ENCODE data around the gene NCOA7. TPM values are rescaled to one million over a fixed set of nuclear protein-coding genes. Genes with fewer than 3 reads are reported as not detected.

The NCOA7 gene
- total RNA-seq, 1 experiment from 2014 or later: 14.4 TPM

DNA sequence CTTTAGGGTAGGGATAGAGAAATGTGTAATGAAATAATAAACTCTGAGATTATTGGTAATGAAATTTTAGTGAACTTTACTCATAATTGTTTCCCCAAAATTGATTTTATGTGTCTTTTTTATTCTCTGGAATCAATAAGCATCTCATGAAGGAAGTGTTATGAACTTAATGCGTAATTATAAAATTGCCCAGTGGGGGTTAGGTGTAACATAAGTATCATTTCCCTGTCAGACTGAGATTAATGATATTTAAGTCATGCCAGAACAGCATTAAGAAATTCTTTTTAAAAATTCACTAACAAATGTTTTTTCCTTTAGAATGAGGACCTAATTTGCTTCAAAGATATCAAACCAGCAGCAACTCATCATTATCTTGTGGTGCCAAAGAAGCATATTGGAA, 175.8 kb downstream of the NCOA7 start:
- ATAC-seq (no peak), DNase-seq (ENCODE audit: low spot score) (no peak)
- no peaks in the 10 kb centered on the region for H3K4me1 Mint-ChIP-seq
- H3K4me3 Mint-ChIP-seq: no peak overlapping the region
- no peaks in the 10 kb centered on the region for H3K9me3 Mint-ChIP-seq
- ChIA-PET CTCF (interaction anchor here (0.6 kb wide), 1 partner anchor 10 kb away, joined by 3 read pairs; no protein-coding TSS in a partner anchor), POLR2A (no interaction called here)
- TF ChIP-seq TCF7 (CRISPR knock-in tag; IDR thresholded peaks at IDR 0.05; ENCODE audit: low read depth): no peak
- no peak for TF ChIP-seq ZNF423 (CRISPR knock-in tag; IDR thresholded peaks at IDR 0.05)
- TF ChIP-seq, protein P1, sequence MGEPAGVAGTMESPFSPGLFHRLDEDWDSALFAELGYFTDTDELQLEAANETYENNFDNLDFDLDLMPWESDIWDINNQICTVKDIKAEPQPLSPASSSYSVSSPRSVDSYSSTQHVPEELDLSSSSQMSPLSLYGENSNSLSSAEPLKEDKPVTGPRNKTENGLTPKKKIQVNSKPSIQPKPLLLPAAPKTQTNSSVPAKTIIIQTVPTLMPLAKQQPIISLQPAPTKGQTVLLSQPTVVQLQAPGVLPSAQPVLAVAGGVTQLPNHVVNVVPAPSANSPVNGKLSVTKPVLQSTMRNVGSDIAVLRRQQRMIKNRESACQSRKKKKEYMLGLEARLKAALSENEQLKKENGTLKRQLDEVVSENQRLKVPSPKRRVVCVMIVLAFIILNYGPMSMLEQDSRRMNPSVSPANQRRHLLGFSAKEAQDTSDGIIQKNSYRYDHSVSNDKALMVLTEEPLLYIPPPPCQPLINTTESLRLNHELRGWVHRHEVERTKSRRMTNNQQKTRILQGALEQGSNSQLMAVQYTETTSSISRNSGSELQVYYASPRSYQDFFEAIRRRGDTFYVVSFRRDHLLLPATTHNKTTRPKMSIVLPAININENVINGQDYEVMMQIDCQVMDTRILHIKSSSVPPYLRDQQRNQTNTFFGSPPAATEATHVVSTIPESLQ (CRISPR knock-in tag; IDR thresholded peaks at IDR 0.05): no peak
- no peak for TF ChIP-seq GTF2I (CRISPR knock-in tag; conservative IDR thresholded peaks at IDR 0.05)
- no peak for TF ChIP-seq ZNF263 (CRISPR knock-in tag; IDR thresholded peaks at IDR 0.05; ENCODE audit: low read depth)
- no peak for TF ChIP-seq NFYB (CRISPR knock-in tag; conservative IDR thresholded peaks at IDR 0.05; ENCODE audit: low read depth)
- no peak for TF ChIP-seq KAT7 (CRISPR knock-in tag; IDR thresholded peaks at IDR 0.05; ENCODE audit: borderline replicate concordance)
- TF ChIP-seq, protein P2, sequence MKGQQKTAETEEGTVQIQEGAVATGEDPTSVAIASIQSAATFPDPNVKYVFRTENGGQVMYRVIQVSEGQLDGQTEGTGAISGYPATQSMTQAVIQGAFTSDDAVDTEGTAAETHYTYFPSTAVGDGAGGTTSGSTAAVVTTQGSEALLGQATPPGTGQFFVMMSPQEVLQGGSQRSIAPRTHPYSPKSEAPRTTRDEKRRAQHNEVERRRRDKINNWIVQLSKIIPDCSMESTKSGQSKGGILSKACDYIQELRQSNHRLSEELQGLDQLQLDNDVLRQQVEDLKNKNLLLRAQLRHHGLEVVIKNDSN (CRISPR knock-in tag; IDR thresholded peaks at IDR 0.05): no peak
- TF ChIP-seq, protein P3, sequence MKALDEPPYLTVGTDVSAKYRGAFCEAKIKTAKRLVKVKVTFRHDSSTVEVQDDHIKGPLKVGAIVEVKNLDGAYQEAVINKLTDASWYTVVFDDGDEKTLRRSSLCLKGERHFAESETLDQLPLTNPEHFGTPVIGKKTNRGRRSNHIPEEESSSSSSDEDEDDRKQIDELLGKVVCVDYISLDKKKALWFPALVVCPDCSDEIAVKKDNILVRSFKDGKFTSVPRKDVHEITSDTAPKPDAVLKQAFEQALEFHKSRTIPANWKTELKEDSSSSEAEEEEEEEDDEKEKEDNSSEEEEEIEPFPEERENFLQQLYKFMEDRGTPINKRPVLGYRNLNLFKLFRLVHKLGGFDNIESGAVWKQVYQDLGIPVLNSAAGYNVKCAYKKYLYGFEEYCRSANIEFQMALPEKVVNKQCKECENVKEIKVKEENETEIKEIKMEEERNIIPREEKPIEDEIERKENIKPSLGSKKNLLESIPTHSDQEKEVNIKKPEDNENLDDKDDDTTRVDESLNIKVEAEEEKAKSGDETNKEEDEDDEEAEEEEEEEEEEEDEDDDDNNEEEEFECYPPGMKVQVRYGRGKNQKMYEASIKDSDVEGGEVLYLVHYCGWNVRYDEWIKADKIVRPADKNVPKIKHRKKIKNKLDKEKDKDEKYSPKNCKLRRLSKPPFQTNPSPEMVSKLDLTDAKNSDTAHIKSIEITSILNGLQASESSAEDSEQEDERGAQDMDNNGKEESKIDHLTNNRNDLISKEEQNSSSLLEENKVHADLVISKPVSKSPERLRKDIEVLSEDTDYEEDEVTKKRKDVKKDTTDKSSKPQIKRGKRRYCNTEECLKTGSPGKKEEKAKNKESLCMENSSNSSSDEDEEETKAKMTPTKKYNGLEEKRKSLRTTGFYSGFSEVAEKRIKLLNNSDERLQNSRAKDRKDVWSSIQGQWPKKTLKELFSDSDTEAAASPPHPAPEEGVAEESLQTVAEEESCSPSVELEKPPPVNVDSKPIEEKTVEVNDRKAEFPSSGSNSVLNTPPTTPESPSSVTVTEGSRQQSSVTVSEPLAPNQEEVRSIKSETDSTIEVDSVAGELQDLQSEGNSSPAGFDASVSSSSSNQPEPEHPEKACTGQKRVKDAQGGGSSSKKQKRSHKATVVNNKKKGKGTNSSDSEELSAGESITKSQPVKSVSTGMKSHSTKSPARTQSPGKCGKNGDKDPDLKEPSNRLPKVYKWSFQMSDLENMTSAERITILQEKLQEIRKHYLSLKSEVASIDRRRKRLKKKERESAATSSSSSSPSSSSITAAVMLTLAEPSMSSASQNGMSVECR (CRISPR knock-in tag; IDR thresholded peaks at IDR 0.05; ENCODE audit: borderline replicate concordance): no peak
- TF ChIP-seq IRF2 (CRISPR knock-in tag; IDR thresholded peaks at IDR 0.05; ENCODE audit: borderline replicate concordance, low read depth): no peak
- TF ChIP-seq ZNF138 (CRISPR knock-in tag; conservative IDR thresholded peaks at IDR 0.05): no peak
- no peak for TF ChIP-seq FOXJ3 (CRISPR knock-in tag; IDR thresholded peaks at IDR 0.05; ENCODE audit: borderline replicate concordance)
- no peak for TF ChIP-seq JUN (CRISPR knock-in tag; IDR thresholded peaks at IDR 0.05)
- TF ChIP-seq, protein P4, sequence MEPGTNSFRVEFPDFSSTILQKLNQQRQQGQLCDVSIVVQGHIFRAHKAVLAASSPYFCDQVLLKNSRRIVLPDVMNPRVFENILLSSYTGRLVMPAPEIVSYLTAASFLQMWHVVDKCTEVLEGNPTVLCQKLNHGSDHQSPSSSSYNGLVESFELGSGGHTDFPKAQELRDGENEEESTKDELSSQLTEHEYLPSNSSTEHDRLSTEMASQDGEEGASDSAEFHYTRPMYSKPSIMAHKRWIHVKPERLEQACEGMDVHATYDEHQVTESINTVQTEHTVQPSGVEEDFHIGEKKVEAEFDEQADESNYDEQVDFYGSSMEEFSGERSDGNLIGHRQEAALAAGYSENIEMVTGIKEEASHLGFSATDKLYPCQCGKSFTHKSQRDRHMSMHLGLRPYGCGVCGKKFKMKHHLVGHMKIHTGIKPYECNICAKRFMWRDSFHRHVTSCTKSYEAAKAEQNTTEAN (CRISPR knock-in tag; IDR thresholded peaks at IDR 0.05): no peak
- TF ChIP-seq EMX1 (CRISPR knock-in tag; IDR thresholded peaks at IDR 0.05): no peak
- TF ChIP-seq ESRRA (CRISPR knock-in tag; IDR thresholded peaks at IDR 0.05; ENCODE audit: borderline replicate concordance): no peak
- H3K36me3 Mint-ChIP-seq: no peaks in the 10 kb centered on the region
- H3K27me3 Mint-ChIP-seq (ENCODE audit: low read depth): no peaks in the 10 kb centered on the region
- H3K27ac Mint-ChIP-seq: no peak overlapping the region

DNA sequence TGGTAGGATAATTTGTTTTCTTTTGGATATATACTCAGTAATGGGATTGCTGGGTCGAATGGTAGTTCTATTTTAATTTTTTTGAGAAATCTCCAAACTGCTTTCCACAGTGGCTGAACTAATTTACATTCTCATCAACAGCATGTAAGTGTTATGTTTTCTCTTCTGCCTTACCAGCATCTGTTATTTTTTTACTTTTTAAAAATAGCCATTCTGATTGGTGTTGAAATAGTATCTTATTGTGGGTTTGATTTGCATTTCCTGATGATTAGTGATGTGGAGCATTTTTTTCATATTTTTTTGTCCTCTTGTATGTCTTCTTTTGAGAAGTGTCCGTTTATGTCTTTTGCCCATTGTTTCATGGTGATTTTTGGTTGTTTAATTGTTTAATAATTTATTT, 177.7 kb downstream of the NCOA7 start:
- Mint-ChIP-seq H3K4me3 (no peak overlapping the region), H3K36me3 (0 out of 2 replicates have a peak, but pooled peaks cover 4% of the 10 kb centered on the region), H3K27me3 (ENCODE audit: low read depth) (no peaks in the 10 kb centered on the region), H3K4me1 (no peaks in the 10 kb centered on the region), H3K27ac (no peak overlapping the region), H3K9me3 (no peaks in the 10 kb centered on the region)
- DNase-seq (ENCODE audit: low spot score) (no peak), ATAC-seq (no peak)
- CTCF ChIA-PET: interaction anchor here (1.6 kb wide), 1 partner anchor 12 kb away, joined by 6 read pairs; the partner anchor contains the start of gene HINT3
- POLR2A ChIA-PET: no interaction called here
- TF ChIP-seq, protein P5, sequence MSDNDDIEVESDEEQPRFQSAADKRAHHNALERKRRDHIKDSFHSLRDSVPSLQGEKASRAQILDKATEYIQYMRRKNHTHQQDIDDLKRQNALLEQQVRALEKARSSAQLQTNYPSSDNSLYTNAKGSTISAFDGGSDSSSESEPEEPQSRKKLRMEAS (CRISPR knock-in tag; IDR thresholded peaks at IDR 0.05): no peak
- no peak for TF ChIP-seq OVOL2 (CRISPR knock-in tag; IDR thresholded peaks at IDR 0.05; ENCODE audit: borderline replicate concordance)
- TF ChIP-seq, protein P6, sequence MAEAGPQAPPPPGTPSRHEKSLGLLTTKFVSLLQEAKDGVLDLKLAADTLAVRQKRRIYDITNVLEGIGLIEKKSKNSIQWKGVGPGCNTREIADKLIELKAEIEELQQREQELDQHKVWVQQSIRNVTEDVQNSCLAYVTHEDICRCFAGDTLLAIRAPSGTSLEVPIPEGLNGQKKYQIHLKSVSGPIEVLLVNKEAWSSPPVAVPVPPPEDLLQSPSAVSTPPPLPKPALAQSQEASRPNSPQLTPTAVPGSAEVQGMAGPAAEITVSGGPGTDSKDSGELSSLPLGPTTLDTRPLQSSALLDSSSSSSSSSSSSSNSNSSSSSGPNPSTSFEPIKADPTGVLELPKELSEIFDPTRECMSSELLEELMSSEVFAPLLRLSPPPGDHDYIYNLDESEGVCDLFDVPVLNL (CRISPR knock-in tag; IDR thresholded peaks at IDR 0.05; ENCODE audit: borderline replicate concordance, low read depth): no peak
- no peak for TF ChIP-seq FOXJ3 (CRISPR knock-in tag; IDR thresholded peaks at IDR 0.05; ENCODE audit: borderline replicate concordance)
- no peak for TF ChIP-seq SMAD3 (CRISPR knock-in tag; IDR thresholded peaks at IDR 0.05; ENCODE audit: borderline replicate concordance)
- TF ChIP-seq, protein P7, sequence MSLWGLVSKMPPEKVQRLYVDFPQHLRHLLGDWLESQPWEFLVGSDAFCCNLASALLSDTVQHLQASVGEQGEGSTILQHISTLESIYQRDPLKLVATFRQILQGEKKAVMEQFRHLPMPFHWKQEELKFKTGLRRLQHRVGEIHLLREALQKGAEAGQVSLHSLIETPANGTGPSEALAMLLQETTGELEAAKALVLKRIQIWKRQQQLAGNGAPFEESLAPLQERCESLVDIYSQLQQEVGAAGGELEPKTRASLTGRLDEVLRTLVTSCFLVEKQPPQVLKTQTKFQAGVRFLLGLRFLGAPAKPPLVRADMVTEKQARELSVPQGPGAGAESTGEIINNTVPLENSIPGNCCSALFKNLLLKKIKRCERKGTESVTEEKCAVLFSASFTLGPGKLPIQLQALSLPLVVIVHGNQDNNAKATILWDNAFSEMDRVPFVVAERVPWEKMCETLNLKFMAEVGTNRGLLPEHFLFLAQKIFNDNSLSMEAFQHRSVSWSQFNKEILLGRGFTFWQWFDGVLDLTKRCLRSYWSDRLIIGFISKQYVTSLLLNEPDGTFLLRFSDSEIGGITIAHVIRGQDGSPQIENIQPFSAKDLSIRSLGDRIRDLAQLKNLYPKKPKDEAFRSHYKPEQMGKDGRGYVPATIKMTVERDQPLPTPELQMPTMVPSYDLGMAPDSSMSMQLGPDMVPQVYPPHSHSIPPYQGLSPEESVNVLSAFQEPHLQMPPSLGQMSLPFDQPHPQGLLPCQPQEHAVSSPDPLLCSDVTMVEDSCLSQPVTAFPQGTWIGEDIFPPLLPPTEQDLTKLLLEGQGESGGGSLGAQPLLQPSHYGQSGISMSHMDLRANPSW (CRISPR knock-in tag; conservative IDR thresholded peaks at IDR 0.05; ENCODE audit: low read depth): no peak
- no peak for TF ChIP-seq ETV6 (CRISPR knock-in tag; IDR thresholded peaks at IDR 0.05)
- TF ChIP-seq ZNF219 (CRISPR knock-in tag; IDR thresholded peaks at IDR 0.05; ENCODE audit: borderline replicate concordance): no peak
